HG02798 (cell line): ENCODE results near the gene SLC44A2.
A peak's percentile ranks its signal among the peaks of the same experiment; 100 is the strongest.

Source experiments
- ATAC-seq: cut with Tn5 transposase; IDR thresholded peaks from one replicate; pipeline ENCODE4 v1.9.1; 2021; ENCODE audit warnings: mild to moderate bottlenecking; ENCODE audit not compliant: unreplicated experiment, poor library complexity

SLC44A2 gene

GRCh38 chr19:10625003-10625761, at the start of gene SLC44A2:
TSS of gene SLC44A2 (plus strand) at chr19:10625553. CDS start at chr19:10625634, 81 bp downstream.
- ATAC-seq: no peak

- no peak for ATAC-seq
Measured at GRCh38 chr19:10577951-10578350, 47.4 kb upstream of the SLC44A2 start.

- ATAC-seq: peak; percentile 58
Measured at GRCh38 chr19:10580979-10581631, 44.2 kb upstream of the SLC44A2 start.

- no peak for ATAC-seq
Measured at GRCh38 chr19:10582091-10582490, 43.3 kb upstream of the SLC44A2 start.

GRCh38 chr19:10583036-10583776, 42.1 kb upstream of the SLC44A2 start:
- ATAC-seq: no peak

GRCh38 chr19:10586396-10586795, 39.0 kb upstream of the SLC44A2 start:
- no peak for ATAC-seq

GRCh38 chr19:10587022-10587838, 38.1 kb upstream of the SLC44A2 start, which contains the start of gene AP1M2:
TSS of gene AP1M2 (minus strand) at chr19:10587312. CDS start at chr19:10587231, 81 bp downstream.
- no peak for ATAC-seq

GRCh38 chr19:10587839-10588150, 37.6 kb upstream of the SLC44A2 start:
- ATAC-seq: no peak

- no peak for ATAC-seq
Measured at GRCh38 chr19:10593148-10593547, 32.2 kb upstream of the SLC44A2 start.

- peak; percentile 46 for ATAC-seq
Measured at GRCh38 chr19:10593820-10594637, 31.3 kb upstream of the SLC44A2 start.

GRCh38 chr19:10600149-10600548, 25.2 kb upstream of the SLC44A2 start:
- no peak for ATAC-seq

GRCh38 chr19:10601999-10602329, 23.4 kb upstream of the SLC44A2 start:
- ATAC-seq: no peak

- ATAC-seq: peak; percentile 74
Measured at GRCh38 chr19:10602330-10603083, 22.8 kb upstream of the SLC44A2 start.

- ATAC-seq: peak; percentile 27
Measured at GRCh38 chr19:10603084-10603872, 22.1 kb upstream of the SLC44A2 start.

- no peak for ATAC-seq
Measured at GRCh38 chr19:10603873-10604459, 21.4 kb upstream of the SLC44A2 start.

GRCh38 chr19:10604460-10604980, 20.8 kb upstream of the SLC44A2 start:
- ATAC-seq: peak; percentile 30

GRCh38 chr19:10611907-10612306, 13.4 kb upstream of the SLC44A2 start:
- no peak for ATAC-seq
